ENCODE data around the gene TROAP.
A peak's percentile ranks its signal among the peaks of the same experiment; 100 is the strongest.
"Not testable (repeated sequence)": the region's sequence is repeated elsewhere in the genome, so short reads cannot be mapped to it uniquely, and the experiment has no call there.

Gene TROAP

DNA sequence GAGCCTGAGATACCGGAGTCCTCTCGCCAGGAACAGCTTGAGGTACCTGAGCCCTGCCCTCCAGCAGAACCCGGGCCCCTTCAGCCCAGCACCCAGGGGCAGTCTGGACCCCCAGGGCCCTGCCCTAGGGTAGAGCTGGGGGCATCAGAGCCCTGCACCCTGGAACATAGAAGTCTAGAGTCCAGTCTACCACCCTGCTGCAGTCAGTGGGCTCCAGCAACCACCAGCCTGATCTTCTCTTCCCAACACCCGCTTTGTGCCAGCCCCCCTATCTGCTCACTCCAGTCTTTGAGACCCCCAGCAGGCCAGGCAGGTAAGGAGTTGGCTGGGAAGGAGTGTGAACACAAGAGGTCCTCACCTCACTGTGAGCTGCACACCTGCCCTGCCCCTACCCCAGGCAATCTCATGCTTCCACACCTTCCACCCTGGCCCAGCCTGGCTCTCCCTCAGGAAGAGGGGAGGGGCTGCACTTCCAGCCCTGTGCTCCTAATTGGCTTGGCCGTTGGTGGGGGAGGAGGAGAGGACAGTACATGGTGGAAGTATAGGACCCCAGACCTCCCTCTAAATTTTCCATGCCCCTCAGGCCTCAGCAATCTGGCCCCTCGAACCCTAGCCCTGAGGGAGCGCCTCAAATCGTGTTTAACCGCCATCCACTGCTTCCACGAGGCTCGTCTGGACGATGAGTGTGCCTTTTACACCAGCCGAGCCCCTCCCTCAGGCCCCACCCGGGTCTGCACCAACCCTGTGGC is 7.8 kb downstream of the TROAP start:
- no peak for DNase-seq (ENCODE audit: low spot score)

DNA sequence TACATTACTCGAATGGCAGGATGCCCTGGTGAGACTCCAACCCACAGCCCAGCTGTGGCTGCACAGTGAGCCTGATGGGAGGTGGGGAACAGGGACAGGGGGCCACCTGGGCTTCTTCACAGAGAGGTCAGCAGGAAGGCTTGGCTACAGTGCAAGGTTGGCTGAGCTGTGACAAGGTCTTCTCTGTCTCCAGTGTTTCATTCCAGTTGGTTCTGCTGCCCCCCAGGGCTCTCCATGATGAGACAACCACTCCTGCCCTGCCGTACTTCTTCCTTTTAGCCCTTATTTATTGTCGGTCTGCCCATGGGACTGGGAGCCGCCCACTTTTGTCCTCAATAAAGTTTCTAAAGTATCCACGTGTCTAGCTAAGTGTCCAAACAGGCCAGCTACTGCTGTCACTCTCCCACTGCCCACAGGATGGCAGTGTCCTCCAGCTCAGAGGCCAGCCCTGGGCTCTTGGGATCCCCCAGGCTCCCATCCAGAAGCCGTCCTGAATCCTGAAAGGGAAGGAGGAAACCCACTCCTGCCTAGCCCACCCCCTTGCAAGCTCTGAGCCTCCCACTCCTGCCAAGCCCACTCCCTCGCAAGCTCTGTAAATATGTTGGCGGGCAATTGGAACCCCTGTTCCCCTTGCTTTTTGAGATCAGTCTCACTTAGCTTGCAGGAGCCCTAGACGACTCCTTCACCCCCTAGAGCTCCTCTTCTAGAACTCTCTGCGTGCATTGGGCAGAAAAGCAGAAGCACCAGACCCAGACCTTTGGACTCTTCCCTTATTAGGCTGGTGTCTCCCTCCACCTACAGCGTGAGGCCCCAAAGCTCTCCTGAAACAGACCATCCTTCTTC is 8.5 kb downstream of the TROAP start:
- DNase-seq (ENCODE audit: low spot score) = no peak

DNA sequence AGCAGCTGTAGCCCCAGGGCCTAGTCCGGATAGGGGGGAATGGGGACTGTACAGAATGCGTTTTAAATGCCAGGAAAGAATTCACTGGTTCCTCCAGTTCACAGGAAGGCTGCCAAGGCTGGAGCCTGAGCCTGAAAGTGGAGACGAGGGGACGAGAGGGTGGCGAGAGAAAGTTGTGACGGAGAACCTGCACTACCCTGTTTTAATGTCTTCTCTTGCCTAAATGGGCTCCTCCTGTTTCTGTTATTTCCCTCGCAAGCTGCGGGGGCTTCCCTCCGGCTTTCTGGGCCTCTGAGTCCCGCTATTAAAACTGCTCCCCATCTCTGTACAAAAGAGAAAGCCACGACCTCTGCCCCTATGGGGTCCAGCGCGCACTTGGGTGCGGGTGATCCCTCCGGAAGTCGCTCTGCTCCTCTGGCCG is 9.4 kb downstream of the TROAP start:
- DNase-seq (ENCODE audit: low spot score) = no peak

DNA sequence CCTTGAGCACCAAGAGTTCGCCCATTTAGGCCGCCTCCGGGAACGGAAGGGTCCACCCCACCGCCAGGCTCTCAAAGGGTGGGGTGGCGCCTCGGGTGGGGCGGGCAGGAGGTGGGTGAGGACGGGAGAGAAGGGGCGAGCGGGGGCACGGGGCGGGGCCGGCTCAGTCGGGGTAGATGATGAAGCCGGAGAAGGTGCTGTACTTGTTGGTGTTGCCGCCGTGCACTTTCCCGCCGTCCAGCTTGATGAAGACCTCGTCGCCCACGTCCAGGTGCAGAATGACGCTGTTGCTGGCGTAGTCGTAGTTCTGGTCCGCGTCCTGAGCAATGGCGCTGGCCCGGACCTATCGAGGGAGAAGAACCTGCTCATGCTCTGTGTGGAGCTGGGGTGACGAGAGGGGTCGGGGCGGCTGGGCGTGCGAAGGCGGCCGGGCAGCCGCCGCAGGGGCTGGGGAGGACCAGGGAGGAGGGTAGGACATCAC is 9.9 kb downstream of the TROAP start:
- no peak for DNase-seq (ENCODE audit: low spot score)

DNA sequence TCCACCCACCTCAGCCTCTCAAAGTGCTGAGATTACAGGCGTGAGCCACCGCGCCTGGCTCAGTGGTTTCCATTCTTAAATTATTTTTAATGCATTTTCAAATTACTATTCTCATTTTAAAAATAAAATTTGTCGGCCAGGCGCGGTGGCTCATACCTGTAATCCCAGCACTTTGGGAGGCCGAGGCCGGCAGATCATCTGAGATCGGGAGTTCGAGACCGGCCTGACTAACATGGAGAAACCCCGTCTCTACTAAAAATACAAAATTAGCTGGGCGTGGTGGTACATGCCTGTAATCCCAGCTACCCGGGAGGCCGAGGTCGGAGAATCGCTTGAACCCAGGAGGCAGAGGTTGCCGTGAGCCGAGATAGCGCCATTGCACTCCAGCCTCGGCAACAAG is 10.7 kb downstream of the TROAP start:
- not testable (repeated sequence) for DNase-seq (ENCODE audit: low spot score)

DNA sequence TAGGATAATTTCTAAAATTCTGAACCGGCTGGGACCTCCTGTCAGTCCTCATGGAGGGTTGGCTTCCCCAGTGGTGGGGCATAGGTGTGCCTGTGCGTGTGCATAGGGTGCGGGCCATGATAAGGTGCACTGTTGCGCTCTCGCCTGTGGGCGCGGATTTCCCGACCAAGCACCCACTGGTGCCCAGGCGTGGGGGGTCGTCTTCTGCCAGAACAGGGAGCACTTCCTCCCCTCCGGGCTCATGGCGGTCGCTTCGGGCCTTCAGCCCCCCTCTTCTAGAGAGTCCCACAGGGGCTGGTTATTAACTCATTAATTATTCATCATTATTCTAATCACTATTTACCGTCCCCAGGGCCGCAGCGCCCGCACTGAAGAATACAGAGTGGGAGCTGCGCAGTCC is 11.2 kb downstream of the TROAP start:
- no peak for DNase-seq (ENCODE audit: low spot score)

DNA sequence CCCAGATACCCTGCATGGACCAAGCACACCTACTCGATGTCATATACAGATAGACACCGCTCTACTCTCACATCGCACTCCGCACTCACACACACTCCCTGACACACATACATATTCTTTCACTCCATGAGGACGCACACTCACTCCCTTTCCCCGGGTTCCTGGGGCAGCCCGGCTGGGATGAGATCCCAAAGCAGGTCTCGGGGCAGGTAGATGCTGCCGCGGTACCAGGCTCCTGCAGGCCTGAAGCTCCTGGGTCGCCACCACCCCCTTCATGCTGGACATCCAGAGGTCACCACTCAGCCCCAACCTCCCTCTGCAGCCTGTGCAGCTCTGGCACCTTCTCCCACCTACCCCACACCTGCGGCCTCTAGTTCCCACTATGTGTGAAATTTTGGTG is 11.6 kb downstream of the TROAP start:
- DNase-seq (ENCODE audit: low spot score) = no peak

DNA sequence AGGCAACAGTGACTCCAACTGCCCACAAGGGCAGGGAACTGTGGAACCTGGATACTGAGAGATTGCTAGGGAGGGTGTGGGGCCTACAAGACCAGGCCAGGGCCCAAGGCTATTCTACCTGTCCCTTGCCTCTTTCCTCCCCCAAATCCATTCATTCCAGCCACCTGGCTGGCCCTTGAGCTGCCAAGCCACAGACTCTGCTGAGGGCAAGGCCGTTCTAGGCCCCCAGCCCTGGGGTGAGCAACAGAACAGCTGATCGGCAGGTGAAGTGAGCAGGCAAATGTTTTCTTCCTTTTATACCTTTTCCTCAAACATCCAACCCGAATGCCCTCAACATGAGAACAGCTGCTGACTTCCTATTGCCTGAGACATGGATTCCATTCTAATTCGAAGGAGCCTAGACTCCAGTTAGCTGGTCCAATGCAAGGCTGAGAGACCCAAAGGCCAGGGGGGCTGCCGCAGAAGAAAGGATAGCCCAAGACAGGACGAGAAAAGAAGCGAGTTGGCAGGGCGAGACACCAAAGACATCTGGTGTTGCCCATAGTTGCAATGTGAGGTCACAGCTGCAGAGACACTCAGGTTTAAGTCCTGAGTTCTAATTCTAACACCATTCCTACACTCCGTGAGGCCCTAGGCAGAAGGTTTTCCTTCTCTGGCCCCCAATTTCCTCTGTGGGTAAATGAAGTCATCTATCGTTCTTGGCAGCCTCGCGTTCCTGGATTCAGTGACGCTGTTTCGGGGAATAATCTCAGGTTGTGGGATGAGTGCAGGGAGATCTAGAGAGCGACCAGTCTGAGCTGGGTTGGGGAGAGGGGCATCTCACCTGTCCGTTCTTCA is 12.3 kb downstream of the TROAP start:
- DNase-seq (ENCODE audit: low spot score) = no peak

DNA sequence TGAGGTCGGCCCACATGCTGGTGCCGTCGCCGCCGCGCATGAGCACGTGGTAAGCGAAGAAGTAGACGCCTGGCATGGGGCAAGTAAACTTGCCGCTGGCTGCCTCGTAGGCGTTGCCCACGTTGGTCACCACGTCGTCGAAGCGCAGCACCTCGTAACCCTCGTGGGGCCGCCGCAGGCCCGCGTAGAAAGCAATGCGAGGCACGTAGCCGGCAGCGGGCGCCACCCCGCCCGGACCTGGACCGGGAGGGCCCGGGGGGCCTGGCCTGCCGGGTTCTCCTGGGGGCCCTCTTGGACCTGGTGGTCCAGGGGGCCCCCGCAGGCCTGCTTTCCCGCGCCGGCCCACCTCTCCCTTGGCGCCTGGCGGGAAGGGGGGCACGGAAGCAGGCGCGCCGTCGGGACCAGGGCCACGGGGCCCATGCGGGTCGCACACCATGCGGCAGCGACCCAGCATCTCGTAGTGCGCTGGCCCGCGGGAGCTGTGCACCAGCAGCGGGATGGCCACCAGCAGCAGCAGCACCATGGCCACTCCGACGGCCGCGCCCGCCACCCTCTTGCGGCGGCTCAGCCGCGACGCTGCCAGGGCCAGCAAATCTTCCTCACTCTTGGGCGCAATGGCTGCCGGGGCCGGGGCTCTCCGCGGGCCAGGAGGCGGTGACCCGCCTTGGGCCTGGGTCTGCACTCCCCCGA is 13.0 kb downstream of the TROAP start:
- DNase-seq (ENCODE audit: low spot score) = no peak

DNA sequence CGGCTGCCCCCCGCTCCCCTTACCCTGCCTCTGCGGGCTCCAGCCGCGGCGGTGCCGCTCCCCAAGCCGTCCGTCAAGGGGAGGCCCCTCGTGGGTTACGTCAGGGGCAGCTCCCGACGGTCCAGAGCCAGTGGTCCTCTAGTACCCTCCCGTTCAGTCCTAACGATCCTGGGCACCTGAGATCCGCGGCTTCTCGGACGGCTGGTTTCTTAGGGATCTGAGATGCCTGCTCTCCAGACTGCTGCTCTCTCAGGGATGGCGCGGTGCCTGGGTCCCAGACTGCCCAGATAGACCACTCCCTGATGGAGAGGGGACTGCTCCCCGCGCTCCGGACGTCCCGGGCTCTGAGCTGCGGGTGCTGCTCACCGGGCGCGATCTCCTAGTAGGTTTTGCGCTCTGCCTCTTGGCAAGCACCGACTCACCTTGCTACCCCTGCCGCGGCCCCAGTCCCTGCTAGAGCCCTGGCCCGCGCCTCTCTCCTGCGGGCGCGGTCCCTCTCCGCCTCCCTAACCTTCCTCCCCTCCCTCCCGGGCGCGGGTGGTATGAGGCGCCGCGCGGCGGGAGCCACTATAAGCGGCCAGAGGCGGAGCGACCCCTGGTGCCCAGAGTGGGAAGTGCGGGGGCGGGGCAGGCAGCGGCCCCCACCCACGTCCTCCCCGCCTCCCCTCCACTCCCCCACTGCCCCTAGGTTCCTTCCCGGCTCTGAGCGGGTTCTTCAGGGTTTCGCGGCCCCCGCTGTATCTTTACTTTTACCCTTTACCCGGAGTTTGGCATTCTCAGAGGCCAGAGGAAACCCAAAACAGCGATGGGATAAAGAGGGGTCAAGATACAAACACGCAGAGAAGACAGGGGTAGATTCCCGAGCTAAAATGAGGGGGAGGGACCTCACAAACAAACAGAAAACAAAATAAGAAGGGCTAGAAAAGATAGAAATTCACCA is 13.9 kb downstream of the TROAP start, which contains the start of gene C1QL4:
C1QL4 (minus strand) TSS at position 544 of the 940 bp plus-strand sequence. CDS start 711 bp downstream, outside the sequence.
- DNase-seq (ENCODE audit: low spot score) = peak; percentile 86

DNA sequence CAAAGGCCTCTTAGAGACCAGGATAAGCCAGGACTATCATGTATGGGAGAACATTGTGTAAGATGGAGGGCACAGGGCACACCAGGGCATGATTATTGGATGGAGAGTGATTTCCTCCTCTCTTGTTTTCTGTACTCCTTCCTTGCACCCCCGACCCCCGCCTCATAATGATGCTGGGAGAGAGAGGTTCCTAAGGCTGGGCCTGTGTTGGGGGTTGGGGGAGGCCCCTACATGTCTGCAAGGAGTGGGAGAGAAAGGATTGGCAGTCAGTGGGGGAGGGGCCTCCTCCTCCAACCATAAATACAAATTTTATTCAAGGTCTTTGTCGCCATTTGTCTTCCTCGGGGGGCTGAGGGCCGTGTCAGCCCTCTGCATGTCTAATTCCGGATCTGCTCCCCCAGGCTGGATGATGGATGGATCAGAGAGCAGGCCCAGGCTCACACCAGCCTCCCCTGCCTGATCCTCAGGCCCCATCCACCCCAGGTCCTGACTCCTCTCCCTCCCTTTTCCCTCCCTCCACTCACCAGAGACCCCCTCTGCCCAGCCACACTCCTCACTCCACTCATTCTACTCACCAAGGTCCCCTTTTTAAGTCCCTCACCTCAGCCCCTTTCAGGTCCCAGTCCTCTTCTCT is 15.9 kb downstream of the TROAP start:
- DNase-seq (ENCODE audit: low spot score) = no peak

DNA sequence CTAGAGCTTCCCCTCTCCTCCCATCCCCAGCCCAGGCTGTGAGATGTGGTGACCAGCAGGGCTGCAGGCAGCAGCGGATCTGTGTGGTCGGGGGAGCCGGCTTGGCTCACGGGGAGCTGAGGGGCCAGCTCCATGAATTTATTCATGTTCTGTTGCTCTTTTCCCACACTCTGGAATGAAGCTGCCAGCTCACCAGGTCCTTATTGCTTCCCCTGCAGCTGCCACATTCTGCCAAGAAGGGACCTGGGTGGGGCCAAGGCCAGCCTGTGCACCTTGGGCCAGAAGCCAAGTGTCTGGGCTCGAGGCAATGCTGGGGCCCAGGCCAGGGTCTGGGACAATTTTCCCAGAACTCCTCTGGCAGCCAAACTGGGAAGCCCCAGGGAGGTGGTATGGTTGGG is 16.4 kb downstream of the TROAP start:
- DNase-seq (ENCODE audit: low spot score) = no peak

DNA sequence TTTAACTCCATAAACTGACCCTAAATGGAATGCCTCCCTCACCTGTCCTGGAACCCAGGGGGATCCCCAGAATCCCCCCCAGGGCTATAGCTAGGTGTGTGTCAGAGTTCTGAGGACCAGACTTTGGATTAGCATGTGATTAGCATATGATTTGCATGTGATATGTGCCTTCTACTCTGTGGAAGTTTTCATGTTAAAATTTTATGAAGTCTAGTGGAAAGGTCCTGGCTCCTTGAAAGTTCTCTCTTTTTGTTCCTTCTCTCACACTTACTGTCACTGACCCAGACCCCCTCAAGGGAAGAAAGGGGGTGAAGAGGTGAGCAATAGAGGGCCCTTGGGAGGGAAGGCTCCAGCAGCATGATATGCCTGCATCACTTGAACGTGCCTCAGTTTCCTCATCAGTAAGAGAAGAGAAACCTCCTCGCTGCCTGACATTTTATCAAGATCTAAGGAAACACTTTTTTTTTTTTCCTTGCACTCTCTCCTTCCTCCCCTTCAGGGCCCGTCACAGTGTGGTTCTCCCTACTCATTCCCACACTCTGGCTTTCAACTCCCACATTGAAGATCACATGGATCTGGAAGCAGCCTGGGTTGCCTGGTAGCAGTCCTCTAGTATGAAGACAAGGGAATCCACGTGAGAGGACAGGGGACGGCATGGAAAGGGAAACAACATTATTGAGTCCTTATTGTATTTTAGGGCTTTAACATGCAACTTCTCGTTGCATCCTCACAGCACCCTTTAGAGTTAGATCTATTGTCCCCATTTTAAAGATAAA is 17.2 kb downstream of the TROAP start:
- no peak for DNase-seq (ENCODE audit: low spot score)

DNA sequence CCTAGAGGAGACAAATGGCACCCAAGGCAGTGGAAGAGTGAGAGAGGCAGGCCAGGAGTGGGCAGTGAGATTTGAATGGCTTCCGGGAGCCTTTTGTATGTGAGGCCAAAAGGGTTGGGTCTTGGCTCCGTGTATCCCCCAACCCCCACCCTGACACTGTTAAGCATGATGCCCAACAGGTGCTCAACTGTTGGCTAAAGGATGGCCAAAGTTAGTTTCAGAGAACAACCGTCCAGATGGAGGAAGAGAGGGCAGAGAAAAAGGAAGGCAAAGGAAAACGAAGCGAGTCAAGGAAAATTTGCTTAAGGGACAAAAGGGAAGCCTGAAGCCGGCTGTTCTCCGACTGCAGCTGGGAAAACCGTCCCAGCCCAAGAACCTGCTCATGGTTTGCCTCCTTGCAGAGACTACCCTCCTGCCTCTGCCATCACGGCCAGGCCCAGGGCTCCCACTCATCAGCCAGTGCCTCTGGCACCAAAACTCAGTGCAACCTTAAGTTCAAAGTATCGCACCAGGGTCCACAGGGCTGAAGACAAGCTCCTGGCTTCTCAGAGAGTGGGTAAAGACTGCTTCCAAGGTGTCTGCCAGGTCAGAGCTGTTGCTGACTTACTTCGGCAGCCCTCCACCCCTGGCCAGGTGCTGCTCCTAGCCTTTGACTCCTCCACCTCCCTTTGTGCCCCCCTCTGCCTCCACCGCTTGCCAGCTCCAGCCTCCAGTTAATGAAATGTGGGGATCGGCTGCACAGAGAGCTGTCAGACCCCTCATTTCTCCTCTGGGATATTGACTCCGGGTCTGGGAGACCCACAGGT is 18.1 kb downstream of the TROAP start:
- no peak for DNase-seq (ENCODE audit: low spot score)

DNA sequence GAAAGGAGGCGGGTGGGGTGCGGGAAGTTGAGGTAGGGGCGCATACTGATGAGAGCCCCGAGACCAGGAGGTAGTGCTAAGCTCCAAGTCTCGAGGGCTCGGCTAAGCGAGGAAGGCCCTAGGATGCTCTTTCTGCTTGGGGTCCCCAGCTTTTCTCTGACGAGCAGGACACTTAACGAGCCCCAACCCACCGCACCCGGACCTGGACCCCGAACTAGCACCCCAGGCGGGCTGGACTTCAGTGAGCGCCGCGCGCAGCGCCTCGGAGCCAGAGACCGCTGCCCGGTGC is 18.7 kb downstream of the TROAP start:
- no peak for DNase-seq (ENCODE audit: low spot score)

DNA sequence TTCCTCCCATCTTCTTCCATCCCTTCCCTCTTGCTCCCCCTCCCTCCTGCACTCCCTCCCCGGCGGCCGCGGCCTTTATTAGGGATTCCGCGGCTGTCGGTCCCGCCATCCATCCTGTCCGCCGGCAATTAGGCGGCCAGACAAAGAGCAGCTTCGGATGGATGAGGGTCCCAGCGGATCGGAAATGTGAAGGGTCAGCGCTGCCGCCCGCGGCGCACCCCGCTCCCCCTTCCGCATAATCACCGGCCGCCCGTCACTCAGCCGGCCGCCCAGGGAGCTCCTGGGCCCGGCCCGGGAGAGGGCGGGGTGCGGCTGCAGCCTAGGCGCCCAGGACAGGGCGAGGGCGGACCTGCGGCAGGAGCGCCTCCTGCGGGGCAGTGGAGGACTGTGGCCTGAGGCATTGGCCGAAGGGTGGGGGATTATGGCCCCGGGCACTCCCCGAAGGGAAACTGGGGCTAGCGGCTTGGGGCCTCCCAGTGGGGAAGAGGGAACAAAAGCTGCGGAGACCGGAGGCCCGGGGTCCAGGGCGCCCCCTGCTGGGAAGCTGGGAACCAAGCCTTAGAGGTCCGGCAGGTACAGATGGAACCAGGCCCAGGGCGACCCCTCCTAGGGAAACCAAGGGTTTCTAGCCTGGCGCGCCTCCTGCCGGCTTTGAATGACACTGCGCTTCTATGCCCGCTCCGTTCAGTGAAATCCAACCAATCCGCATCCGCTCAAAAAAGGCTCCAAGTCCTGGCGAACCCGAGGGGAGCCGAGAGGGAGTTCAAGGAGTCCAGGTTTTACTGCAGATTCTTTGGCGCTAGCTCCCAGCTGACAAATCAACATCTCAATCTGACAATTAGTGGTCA is 19.2 kb downstream of the TROAP start:
- DNase-seq (ENCODE audit: low spot score) = peak; percentile 79

DNA sequence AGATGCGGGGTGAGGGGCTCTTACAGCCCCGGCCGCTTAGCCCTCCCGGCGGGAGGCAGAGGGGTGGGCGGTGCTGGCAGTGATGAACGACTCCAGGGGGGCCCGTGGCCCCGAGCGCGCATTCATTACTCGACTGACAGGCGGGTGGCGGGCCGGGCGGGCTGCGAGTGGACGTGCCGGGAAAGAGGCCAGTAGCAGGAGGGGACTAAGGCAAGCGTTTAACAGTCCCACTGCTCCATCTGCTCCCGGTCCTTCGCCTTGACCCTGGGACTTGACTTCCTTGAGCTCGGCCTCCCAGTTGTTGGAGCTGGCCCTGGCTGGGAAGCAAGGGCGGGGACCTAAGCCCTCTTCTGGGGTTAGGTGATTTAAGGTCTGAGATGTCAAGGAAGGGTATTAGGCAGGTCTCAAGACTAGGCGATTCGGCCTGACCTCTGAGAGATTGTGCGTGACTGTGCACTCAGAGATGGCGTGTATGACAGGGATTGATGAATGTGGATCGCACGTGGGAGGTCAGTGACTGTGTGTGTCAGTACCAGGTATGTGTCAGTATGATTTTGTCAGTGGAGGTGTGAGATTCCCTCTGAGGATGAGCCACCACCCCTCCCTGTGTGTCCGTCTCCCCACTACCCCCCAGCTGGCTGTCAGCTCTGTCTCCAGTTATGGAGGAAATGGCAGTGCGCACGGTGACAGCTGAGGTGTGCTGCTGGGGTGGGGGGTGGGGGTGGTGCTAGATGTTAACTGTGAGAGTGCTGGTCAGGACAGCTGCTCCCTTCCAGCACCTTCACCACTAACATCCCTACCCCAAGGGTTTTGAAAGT is 20.1 kb downstream of the TROAP start:
- no peak for DNase-seq (ENCODE audit: low spot score)

Data from LoVo (cell line).